SKM-1 treated with dmso at 0.1 percent for 144 hours (cell line): ENCODE measurements around the gene ANKS6.
"Not testable (repeated sequence)": the region's sequence is repeated elsewhere in the genome, so short reads cannot be mapped to it uniquely, and the experiment has no call there.

Experiments
- DNase-seq: peaks from one replicate; lab custom pipeline; 2025; ENCODE audit not compliant: unreplicated experiment; lab: John Stamatoyannopoulos, UW

ANKS6 gene

DNA sequence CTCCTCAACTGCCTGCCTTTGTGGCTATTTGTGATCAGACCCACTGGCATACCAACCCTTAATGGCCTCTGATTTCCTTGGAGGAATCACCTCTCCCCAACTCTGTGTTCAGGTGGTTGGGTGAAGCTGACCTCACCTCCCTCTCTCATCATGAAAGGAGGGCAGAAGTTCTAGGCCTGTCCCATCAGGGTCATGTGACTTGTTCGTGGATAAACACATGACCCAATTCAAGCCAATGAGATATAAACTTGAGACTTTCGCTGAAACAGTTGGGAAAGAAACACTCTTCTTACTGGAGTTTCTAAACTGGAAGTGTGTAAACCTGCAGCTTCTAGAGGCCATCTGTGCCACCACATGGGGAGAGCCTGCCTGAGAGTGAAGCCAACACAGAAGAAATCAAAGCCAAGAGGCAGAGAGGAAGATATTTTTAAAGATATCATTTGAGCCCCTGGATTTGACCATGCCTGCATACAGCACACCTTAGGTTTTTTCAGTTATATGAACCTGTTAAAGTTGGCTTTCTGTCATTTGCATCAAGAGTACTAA, 93.4 kb downstream of the ANKS6 start:
- DNase-seq, result no peak

DNA sequence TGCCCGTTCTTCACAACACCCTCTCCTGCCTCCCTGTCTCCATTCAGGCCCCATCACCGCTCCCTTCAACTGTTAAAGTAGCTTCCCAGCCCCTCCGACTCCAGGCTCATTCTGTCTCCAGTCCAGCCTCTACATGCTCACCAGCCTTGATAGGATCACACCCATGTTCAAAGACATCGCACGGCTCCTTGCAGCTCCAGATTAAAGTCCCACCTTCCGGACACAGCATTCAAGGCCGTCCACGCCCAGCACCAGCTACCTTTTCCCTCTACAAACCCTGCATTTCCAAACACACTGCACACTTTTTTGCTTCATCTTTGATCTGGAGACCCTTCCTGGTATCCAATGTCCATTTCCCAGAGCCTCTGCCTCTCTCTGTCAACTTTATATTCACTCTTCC, 94.0 kb downstream of the ANKS6 start:
- no peak for DNase-seq

DNA sequence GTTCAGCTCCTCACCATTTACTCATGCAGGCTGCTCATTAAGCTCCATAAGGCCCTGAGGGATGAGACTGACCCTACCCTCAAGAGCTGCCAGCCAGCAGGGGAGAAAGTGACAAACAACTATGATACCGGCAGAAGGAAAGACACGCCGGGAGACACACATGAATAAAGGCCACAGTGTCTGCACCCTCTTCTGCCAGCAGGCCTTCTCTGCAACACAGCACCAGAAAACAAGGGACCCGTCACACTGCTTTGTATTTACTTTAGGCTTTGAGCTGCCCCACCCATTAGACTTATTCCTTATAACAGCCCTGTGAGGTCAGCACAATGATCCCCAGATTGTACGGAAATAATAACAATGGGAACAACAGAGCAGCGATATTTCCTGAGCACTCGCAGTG, 94.8 kb downstream of the ANKS6 start:
- DNase-seq, result no peak

DNA sequence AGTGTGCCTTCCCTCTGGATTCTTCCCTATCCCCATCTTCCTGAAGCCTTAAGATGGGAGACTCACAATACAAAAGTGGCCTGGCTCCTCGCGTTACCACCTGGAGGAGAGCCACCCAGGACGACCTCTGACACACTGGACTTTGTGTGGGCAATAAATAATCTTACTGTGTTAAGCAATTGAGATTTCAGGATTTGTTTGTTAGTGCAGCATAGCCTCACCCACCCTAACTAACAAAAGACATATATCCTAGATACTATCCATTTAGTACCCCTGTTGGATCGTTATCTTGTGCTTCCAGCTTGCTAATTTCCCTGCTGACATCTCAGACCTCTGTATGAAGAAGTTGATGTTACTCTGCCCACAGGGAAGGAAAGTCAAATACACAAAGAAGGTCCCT, 95.6 kb downstream of the ANKS6 start:
- DNase-seq, result no peak

DNA sequence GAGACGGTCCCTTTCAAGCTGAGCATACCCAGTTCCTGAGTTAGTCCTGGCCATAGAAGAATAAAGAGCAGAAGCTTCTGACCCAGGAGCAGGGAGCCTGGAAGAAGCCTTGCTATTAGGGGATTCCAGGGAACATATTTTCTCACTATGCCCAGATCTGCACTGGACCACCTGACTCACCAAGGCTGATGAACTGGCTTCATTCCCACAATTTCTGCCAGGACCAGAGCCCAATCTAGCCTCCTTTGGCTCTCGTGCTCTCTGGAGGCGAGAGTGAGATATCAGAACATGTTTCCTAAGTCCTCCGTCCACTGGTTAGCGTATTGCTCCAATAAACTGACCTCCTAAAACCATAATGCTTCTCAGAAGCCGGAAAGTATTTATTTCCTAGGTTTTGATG, 97.5 kb downstream of the ANKS6 start:
- no peak for DNase-seq

DNA sequence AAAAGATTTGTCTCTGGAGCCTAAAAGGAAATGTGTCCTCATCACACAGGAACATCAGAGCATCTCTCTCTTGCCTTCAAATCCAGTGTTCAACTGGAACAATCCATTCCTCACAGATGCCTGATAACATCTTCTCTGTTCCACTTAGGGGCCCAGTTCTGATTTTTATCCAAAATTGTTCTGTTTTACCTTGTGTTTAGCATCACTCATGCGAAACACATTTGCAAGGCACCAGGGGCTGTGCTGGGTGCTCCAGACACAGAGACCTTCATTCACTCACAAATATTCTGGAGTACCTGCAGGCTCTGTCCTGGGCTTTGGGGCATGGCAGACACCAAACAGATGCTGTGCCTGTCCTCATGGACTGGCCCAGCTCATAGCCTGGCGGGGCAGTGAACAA, 101.4 kb downstream of the ANKS6 start:
- DNase-seq, result no peak

DNA sequence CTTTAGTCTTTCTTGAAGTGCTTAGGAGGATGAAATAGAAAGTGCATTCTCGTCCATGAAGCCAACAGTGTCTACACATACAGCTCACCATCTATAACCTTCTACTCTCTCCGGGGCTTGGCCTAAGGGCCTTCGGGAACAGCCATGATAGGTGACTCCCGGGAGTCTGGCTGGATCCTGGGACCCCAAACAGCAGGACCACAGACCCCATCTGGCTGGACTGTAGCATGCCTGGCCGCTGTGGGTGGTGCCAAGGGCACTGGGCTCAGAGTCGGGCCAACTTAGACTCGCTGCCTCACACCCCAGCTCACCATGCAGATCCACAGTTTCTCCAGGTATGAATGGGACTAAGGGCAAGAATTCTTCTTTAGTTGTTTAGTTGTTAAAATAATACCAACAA, 104.0 kb downstream of the ANKS6 start:
- DNase-seq, result no peak

DNA sequence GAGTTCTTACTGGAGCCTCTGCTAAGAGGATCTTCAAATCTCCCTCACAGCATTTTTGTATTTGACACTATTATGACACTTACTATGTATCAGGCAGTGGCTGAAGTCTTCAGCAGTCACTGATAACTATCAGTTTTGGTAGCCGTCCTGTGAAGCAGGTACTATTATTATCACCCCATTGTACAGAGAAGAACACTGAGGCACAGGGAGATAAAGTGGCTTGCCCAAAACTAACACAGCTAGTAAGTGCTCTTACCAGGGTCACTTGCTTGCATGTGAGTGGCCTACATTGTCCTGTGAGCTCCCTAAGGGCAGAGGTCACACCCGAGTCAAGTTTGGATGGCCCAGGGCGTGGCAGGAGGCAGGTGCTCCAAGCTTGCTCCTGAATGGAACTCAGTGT, 104.5 kb downstream of the ANKS6 start:
- no peak for DNase-seq

DNA sequence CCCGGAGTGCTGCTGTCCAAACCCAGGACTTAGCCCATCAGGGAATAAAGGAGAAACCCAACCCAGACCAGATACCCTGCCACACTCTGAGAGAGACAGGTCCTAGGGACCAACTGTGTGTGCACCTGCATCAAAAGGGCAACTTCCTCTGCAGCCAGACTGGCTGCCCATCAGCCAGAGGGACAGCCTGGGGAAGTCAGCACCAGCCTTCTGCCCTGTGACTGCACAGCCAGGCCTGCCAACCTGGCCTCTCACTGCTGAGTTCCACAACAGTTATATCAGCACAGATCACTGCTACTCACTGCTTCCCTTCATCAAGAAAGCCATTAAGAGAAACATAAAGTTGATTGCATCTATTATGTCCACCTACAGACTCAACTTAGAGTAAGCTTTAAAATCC, 105.7 kb downstream of the ANKS6 start:
- no peak for DNase-seq

DNA sequence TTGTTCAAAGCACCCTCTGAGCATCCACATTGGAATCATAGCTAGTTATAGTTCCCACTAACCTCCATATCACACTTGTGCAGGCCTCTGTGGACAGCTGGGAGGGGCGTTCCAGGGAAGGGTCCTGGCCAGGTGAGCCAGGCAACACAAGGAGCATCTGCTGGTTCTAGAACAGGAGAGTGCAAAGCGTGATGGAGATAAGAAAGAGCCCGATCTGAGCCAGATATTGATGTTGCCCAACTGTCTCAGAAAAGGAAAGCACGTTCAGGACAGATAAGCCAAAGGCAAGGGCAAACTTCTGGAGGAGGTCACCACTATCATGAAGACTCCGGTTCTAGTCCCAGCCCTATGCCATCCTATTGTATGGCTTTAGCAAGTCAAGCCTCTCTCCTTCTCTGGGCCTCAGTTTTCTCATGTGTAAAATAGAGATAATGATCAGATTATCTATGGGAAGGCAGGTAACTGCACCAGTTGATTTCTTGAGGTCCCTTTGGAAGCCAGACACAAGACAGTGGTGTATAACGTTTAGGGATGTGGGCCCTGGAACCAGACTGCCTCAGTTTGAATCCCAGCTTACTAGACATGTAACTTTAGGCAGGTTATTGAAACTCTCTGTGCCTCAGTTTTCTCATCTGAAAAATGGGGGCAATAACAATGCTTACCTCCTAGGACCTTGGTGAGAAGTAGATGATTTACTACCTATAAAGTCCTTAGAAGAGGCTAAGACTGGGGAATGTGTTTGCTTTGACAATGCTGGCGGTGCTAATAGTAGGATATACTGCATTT, 107.5 kb downstream of the ANKS6 start:
- no peak for DNase-seq

DNA sequence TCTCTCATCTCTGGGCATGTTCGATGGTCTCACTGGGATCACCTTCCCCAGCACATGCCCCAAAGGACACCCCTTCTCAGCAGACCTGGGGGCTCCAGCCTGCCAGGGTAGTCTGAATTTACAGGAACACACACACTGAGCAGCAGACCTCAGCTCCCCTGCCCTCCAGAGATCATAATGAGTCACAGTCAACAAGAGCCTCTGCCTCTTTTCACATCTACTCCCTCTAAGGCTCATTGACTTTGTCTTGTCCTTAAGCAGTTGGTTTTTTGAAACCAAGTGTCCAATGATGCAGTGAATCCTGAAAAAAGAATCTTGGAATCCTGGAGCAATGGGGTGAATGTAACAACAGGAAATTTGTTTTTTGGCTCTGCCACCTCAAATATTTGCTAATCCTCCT, 108.4 kb downstream of the ANKS6 start:
- DNase-seq, result no peak

DNA sequence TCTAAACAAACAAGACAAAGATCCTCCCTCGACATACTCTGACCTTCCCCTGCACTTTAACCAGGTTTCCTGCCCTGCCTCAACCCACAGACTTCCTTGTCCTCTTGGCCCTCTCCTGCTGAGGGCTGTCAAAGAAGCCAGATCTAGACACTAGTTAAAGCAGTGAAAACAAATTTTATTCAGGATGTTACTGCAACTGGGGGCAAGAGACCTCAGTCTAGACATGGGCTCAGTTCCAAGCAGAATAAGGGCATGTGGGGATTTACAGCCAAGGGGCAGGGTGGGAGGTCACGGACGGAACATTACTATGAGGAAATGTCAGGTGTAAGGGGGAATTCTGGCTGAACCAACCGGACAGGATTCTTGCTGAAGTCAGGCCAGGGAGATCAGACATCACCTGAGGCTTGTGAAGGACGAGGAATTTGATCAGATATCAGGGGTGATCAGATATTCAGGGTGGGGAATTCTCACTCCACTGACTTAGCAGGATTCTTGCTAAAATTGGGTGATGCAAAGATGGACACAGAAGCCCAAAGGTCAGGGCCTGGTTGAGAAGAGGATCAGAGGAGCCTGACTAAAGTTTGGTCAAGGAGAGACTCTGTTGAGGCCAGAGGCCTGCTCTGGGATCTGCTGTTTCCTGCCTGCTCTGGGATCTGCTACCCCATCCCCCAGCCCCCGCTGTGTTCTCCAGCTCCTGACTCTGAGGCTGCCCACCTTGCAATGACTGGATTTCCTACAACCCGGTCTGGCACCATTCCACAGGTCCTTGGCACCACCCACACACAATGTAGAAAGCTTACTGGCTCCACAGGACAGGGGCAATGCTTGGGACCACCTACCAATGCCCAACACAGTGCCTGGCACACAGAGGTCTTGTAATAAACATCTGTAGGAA, 109.1 kb downstream of the ANKS6 start:
- no peak for DNase-seq

DNA sequence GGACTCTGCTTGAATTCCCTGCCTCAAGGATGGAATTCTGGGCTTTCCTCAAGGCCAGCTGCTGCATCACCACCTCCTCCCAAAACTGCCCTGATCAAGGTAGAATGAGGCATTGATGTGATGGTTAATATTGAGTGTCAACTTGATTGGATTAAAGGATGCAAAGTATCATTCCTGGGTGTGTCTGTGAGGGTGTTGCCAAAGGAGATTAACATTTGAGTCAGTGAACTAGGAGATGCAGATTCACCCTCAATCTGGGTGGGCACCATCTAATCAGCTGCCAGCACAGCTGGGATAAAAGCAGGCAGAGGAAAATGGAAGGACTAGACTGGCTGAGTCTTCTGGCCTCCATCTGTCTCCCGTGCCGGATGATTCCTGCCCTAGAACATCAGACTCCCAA, 111.5 kb downstream of the ANKS6 start:
- not testable (repeated sequence) for DNase-seq
